ENCODE measurements around the gene ZCCHC7.

GRCh38 chr9:37220971-37221370 lies 100.6 kb downstream of the ZCCHC7 start:
- TF ChIP-seq CTCF (IDR thresholded peaks at IDR 0.05) = no peak
- TF ChIP-seq POLR2A (IDR thresholded peaks at IDR 0.05) = no peak

Data from thyroid gland (tissue), 4 donors.